Stimulated activated CD4-positive, alpha-beta T cell treated with anti-CD3 and anti-CD28 coated beads, Interleukin-1b, Interleukin-23, amount 100 ng/mL, for 24 hours (primary cell): Measurements from ENCODE around the gene DOCK1.

ENCODE experiments used
- DNase-seq, 4 experiments: peaks; one replicate each; pipeline ENCODE4 v3.0.0-alpha.2; 2020; ENCODE audit warnings: low read depth in 4 of 4, low spot score in 1 of 4

DOCK1 gene

GRCh38 chr10:127410030-127410429 lies 504.8 kb downstream of the DOCK1 start:
- no peak for DNase-seq

- DNase-seq: no peak
These were observed 505.8 kb downstream of the DOCK1 start for GRCh38 chr10:127411062-127411461.

- no peak for DNase-seq
These were observed 508.1 kb downstream of the DOCK1 start for GRCh38 chr10:127413326-127413725.

- no peak for DNase-seq
These were observed 508.8 kb downstream of the DOCK1 start for GRCh38 chr10:127414024-127414423.

- DNase-seq: no peak
These were observed 509.9 kb downstream of the DOCK1 start for GRCh38 chr10:127415116-127415515.

- DNase-seq: no peak
These were observed 510.8 kb downstream of the DOCK1 start for GRCh38 chr10:127415901-127416581.

- no peak for DNase-seq
These were observed 511.8 kb downstream of the DOCK1 start for GRCh38 chr10:127417031-127417430.

GRCh38 chr10:127417686-127418401 lies 512.6 kb downstream of the DOCK1 start:
- no peak for DNase-seq

GRCh38 chr10:127418536-127419168 lies 513.4 kb downstream of the DOCK1 start:
- DNase-seq: no peak

GRCh38 chr10:127420138-127420684 lies 515.0 kb downstream of the DOCK1 start:
- no peak for DNase-seq

GRCh38 chr10:127423218-127423915 lies 518.1 kb downstream of the DOCK1 start:
- no peak for DNase-seq

- DNase-seq: no peak
These were observed 519.5 kb downstream of the DOCK1 start for GRCh38 chr10:127424594-127425264.

GRCh38 chr10:127426746-127427145 lies 521.5 kb downstream of the DOCK1 start:
- DNase-seq: no peak

- DNase-seq: no peak
These were observed 522.7 kb downstream of the DOCK1 start for GRCh38 chr10:127427926-127428325.

GRCh38 chr10:127428385-127428980 lies 523.3 kb downstream of the DOCK1 start:
- DNase-seq: no peak

GRCh38 chr10:127429601-127430312 lies 524.5 kb downstream of the DOCK1 start:
- DNase-seq: no peak

- no peak for DNase-seq
These were observed 526.3 kb downstream of the DOCK1 start for GRCh38 chr10:127431525-127431924.

- no peak for DNase-seq
These were observed 528.8 kb downstream of the DOCK1 start for GRCh38 chr10:127434006-127434405.

GRCh38 chr10:127435246-127435645 lies 530.0 kb downstream of the DOCK1 start:
- DNase-seq: no peak

- no peak for DNase-seq
These were observed 535.1 kb downstream of the DOCK1 start for GRCh38 chr10:127440371-127440770.
